ENCODE results near the gene SLC37A4. TPM values are rescaled to one million over a fixed set of nuclear protein-coding genes. Genes with fewer than 3 reads are reported as not detected.

SLC37A4 gene
- 16.4 and 19.3 TPM in 2 replicates for total RNA-seq

GRCh38 chr11:119030329-119031047, at the start of gene SLC37A4:
TSS of gene SLC37A4 (minus strand) at chr11:119030877.

GRCh38 chr11:119067371-119068222, 36.9 kb upstream of the SLC37A4 start, which contains the start of gene VPS11:
TSS of gene VPS11 (plus strand) at chr11:119067818. CDS start at chr11:119067824, 6 bp downstream.

GRCh38 chr11:119057000-119057769, 26.5 kb upstream of the SLC37A4 start, which contains the start of gene HYOU1:
TSS of gene HYOU1 (minus strand) at chr11:119057205. CDS start at chr11:119056160, 1,045 bp downstream.

GRCh38 chr11:119018074-119018938, 12.4 kb downstream of the SLC37A4 start, which contains the start of the genes RPS25 and TRAPPC4:
TSS of gene RPS25 (minus strand) at chr11:119018343. CDS start at chr11:119018284, 59 bp downstream.
TSS of gene TRAPPC4 (plus strand) at chr11:119018766. CDS start at chr11:119018796, 30 bp downstream.

GRCh38 chr11:118997627-118998387, 32.9 kb downstream of the SLC37A4 start, which contains the start of gene CENATAC:
TSS of gene CENATAC (plus strand) at chr11:118998138. CDS start at chr11:118998198, 60 bp downstream.

Other genes starting within 250 kb of the SLC37A4 start
- 81.0 and 95.3 TPM in 2 replicates for gene DDX6, start 239.7 kb downstream of the SLC37A4 start, total RNA-seq
- gene CXCR5, start 147.0 kb downstream of the SLC37A4 start, total RNA-seq, result under 0.01 TPM in 1 of 2 replicates, not detected in the other
- gene BCL9L, start 105.0 kb downstream of the SLC37A4 start, total RNA-seq, result 22.4 and 30.1 TPM in 2 replicates
- gene UPK2, start 74.6 kb downstream of the SLC37A4 start, total RNA-seq, result not detected in 2 replicates
- not detected in 2 replicates for gene FOXR1, start 59.1 kb downstream of the SLC37A4 start, total RNA-seq
- gene CENATAC, start 32.7 kb downstream of the SLC37A4 start, total RNA-seq, result 10.7 and 13.5 TPM in 2 replicates
- gene RPS25, start 12.5 kb downstream of the SLC37A4 start, total RNA-seq, result 2,545 and 3,713 TPM in 2 replicates
- 65.6 and 88.4 TPM in 2 replicates for gene TRAPPC4, start 12.1 kb downstream of the SLC37A4 start, total RNA-seq
- gene HYOU1, start 26.3 kb upstream of the SLC37A4 start, total RNA-seq, result 106 and 158 TPM in 2 replicates
- 19.0 and 19.6 TPM in 2 replicates for gene VPS11, start 36.9 kb upstream of the SLC37A4 start, total RNA-seq
- gene HMBS, start 54.0 kb upstream of the SLC37A4 start, total RNA-seq, result 17.4 and 21.3 TPM in 2 replicates
- 20.2 and 27.5 TPM in 2 replicates for gene DPAGT1, start 71.0 kb upstream of the SLC37A4 start, total RNA-seq
- gene C2CD2L, start 76.5 kb upstream of the SLC37A4 start, total RNA-seq, result 1.4 and 1.9 TPM in 2 replicates
- 13.0 and 27.5 TPM in 2 replicates for gene HINFP, start 90.7 kb upstream of the SLC37A4 start, total RNA-seq
- gene ABCG4, start 118.2 kb upstream of the SLC37A4 start, total RNA-seq, result not detected in 2 replicates
- 24.5 and 27.0 TPM in 2 replicates for gene NLRX1, start 137.8 kb upstream of the SLC37A4 start, total RNA-seq
- not detected in 2 replicates for gene NHERF4, start 154.6 kb upstream of the SLC37A4 start, total RNA-seq
- gene CBL, start 175.5 kb upstream of the SLC37A4 start, total RNA-seq, result 9.0 and 9.6 TPM in 2 replicates